Panc1 (cell line): ENCODE measurements around the gene MTF1. TPM values are rescaled to one million over a fixed set of nuclear protein-coding genes. Genes with fewer than 3 reads are reported as not detected.

Source experiments
- ATAC-seq: fragments of 200-7000 bp; cut with Tn5 transposase; 2 replicates; pipeline ENCODE4 v1.9.1; 2020; ENCODE audit warnings: mild to moderate bottlenecking, moderate library complexity
- BruUV-seq: library from RNA; stranded (reverse); fragments of 400-500 nt; replicated peaks from 2 replicates; lab custom pipeline; 2021; lab: Mats Ljungman, UMichigan
- CTCF ChIA-PET: fragments of 300-600 bp; sonication (Branson Sonifier 250); formaldehyde crosslinking; loops from one replicate; lab custom pipeline; 2022; ENCODE audit warnings: antibody characterized with exemption; lab: Charles Lee
- POLR2A ChIA-PET: fragments of 300-600 bp; sonication (Branson Sonifier 250); formaldehyde crosslinking; loops from one replicate; lab custom pipeline; 2022; ENCODE audit warnings: antibody characterized with exemption; lab: Charles Lee
- DNase-seq: peaks from one replicate; pipeline ENCODE4 v3.0.0-alpha.2; 2010; ENCODE audit warnings: low read depth, low spot score
- H3K27ac ChIP-seq: 2 replicates; pipeline ENCODE4 v1.5.1; 2011; ENCODE audit warnings: mild to moderate bottlenecking, low read length, inconsistent platforms
- H3K27me3 ChIP-seq: fragments of 200-500 bp; sonication (Bioruptor generic); 2 replicates; pipeline ENCODE4 v1.6.0; 2014; ENCODE audit warnings: low read length, inconsistent platforms; ENCODE audit not compliant: control insufficient read depth, insufficient read depth
- H3K36me3 ChIP-seq: fragments of 200-500 bp; sonication (Bioruptor generic); 2 replicates; pipeline ENCODE4 v1.5.1; 2014; ENCODE audit warnings: inconsistent platforms, mild to moderate bottlenecking, low read length, moderate library complexity; ENCODE audit not compliant: control insufficient read depth, insufficient read depth
- H3K4me1 ChIP-seq: 2 replicates; pipeline ENCODE4 v1.5.1; 2011; ENCODE audit warnings: inconsistent platforms, mild to moderate bottlenecking, low read length, moderate library complexity; ENCODE audit not compliant: control insufficient read depth, insufficient read depth
- H3K4me3 ChIP-seq, 2 experiments: 2 replicates each; pipeline ENCODE4 v1.5.1; 2011 to 2012; ENCODE audit warnings: low read depth in 2 of 2, low read length in 2 of 2, mild to moderate bottlenecking in 2 of 2, inconsistent platforms in 1 of 2, moderate library complexity in 1 of 2
- H3K9me3 ChIP-seq: fragments of 200-500 bp; sonication (Bioruptor generic); 2 replicates; pipeline ENCODE4 v1.5.1; 2014; ENCODE audit warnings: low read depth, mild to moderate bottlenecking, inconsistent platforms, low read length, moderate library complexity; ENCODE audit not compliant: control insufficient read depth, insufficient read depth
- CTCF ChIP-seq: fragments of 450-650 bp; IDR thresholded peaks from 2 replicates; pipeline ENCODE4 v1.5.1; 2017; ENCODE audit warnings: mild to moderate bottlenecking
- POLR2AphosphoS5 ChIP-seq: IDR thresholded peaks from 2 replicates; pipeline ENCODE4 v1.6.1; 2012; ENCODE audit warnings: mild to moderate bottlenecking, low read depth, low read length, moderate library complexity
- REST ChIP-seq, 2 experiments: IDR thresholded peaks; 2 replicates each; pipeline ENCODE4 v1.6.1; 2011 to 2012; ENCODE audit warnings: low read depth in 2 of 2, control low read depth in 1 of 2, low read length in 1 of 2, mild to moderate bottlenecking in 1 of 2, moderate library complexity in 1 of 2; ENCODE audit not compliant: insufficient read depth in 1 of 2
- SIN3A ChIP-seq: IDR thresholded peaks from 2 replicates; pipeline ENCODE4 v1.6.1; 2012; ENCODE audit warnings: low read depth, mild to moderate bottlenecking, low read length, moderate library complexity, borderline replicate concordance; ENCODE audit not compliant: insufficient read depth
- TCF7L2 ChIP-seq: IDR thresholded peaks from 2 replicates; pipeline ENCODE4 v1.6.1; 2011; ENCODE audit warnings: mild to moderate bottlenecking, low read depth, low read length, inconsistent platforms
- in situ Hi-C: cut with HindIII; loops from 2 replicates; pipeline ENCODE4 v1.10.0; 2016; ENCODE audit warnings: low sequenced_read_pairs, low pct_unique_long_range_greater_than_20kb
- intact Hi-C: fragments of 100-400 bp; cut with micrococcal nuclease; formaldehyde crosslinking; loops from one replicate; pipeline ENCODE4 v1.10.0; 2022; ENCODE audit not compliant: unreplicated experiment
- total RNA-seq: library from RNA; stranded (reverse); gene quantifications from one replicate; pipeline ENCODE4 v1.2.1, GENCODE V29; 2021; ENCODE audit not compliant: unreplicated experiment

Gene MTF1
- total RNA-seq, 1 experiment from 2014 or later: 26.2 TPM

GRCh38 chr1:37821481-37821880 is 37.9 kb downstream of the MTF1 start:
- CTCF ChIA-PET: no interaction called here

GRCh38 chr1:37817481-37817880 is 41.9 kb downstream of the MTF1 start:
- ATAC-seq (no peak), DNase-seq (no peak)
- TF ChIP-seq SIN3A: no peak
- no peak for TF ChIP-seq POLR2AphosphoS5
- TF ChIP-seq CTCF: no peak
- no peak for TF ChIP-seq TCF7L2
- TF ChIP-seq REST (IDR thresholded peaks at IDR 0.05; ENCODE audit: insufficient read depth in 1 of 2, low read depth in 2 of 2, low read length in 1 of 2): no peak
- no peaks in the 10 kb centered on the region for H3K27me3 ChIP-seq
- in situ Hi-C loops (no loop called here), intact Hi-C loops (no loop called here)
- peaks cover 19% of the 10 kb centered on the region for H3K36me3 ChIP-seq
- CTCF ChIA-PET: no interaction called here
- H3K4me3 ChIP-seq: no peak overlapping the region
- H3K4me1 ChIP-seq: no peaks in the 10 kb centered on the region
- no peak overlapping the region for H3K27ac ChIP-seq
- no peaks in the 10 kb centered on the region for H3K9me3 ChIP-seq
- no TSS peak for BruUV-seq
- POLR2A ChIA-PET: no interaction called here

More at GRCh38 chr1:37821481-37821880, 37.9 kb downstream of the MTF1 start:
- DNase-seq: no peak
- no TSS peak for BruUV-seq
- H3K9me3 ChIP-seq: no peaks in the 10 kb centered on the region
- no peak for ATAC-seq
- POLR2A ChIA-PET: no interaction called here
- intact Hi-C loops: no loop called here
- H3K4me1 ChIP-seq: no peaks in the 10 kb centered on the region
- peaks cover 23% of the 10 kb centered on the region for H3K36me3 ChIP-seq
- in situ Hi-C loops: no loop called here
- H3K27ac ChIP-seq: no peak overlapping the region
- TF ChIP-seq TCF7L2 (no peak), REST (IDR thresholded peaks at IDR 0.05; ENCODE audit: insufficient read depth in 1 of 2, low read depth in 2 of 2, low read length in 1 of 2) (no peak), POLR2AphosphoS5 (no peak), CTCF (no peak), SIN3A (no peak)
- no peak overlapping the region for H3K4me3 ChIP-seq
- H3K27me3 ChIP-seq: no peaks in the 10 kb centered on the region
